Gastrocnemius medialis (tissue), 4 donors: ENCODE data around the gene PTPN7. TPM values are rescaled to one million over a fixed set of nuclear protein-coding genes. Genes with fewer than 3 reads are reported as not detected.

ENCODE experiments used
- ATAC-seq, 2 donors: fragments of 150-250 bp; one replicate each; pipeline ENCODE4 v1.9.1; 2016
- DNase-seq, 2 donors: peaks; one replicate each; pipeline ENCODE4 v3.0.0-alpha.2; 2019
- H3K27ac ChIP-seq, 4 donors: fragments of 200-600 bp; sonication (generic); 1 replicate in 1 of 4; 2 replicates in 3 of 4; pipeline ENCODE4 v1.5.1; 2016 to 2018; ENCODE audit warnings: mild to moderate bottlenecking in 2 of 4, moderate library complexity in 1 of 4
- H3K27me3 ChIP-seq, 3 donors: fragments of 200-600 bp; sonication (generic) in 2 of 3; 1 replicate in 1 of 3; 2 replicates in 2 of 3; pipeline versions ENCODE4 v1.5.1 to v1.6.0; 2016 to 2019; ENCODE audit warnings: mild to moderate bottlenecking in 1 of 3, moderate library complexity in 1 of 3
- H3K36me3 ChIP-seq, 2 donors: fragments of 200-600 bp; sonication (generic) in 1 of 2; one replicate each; pipeline ENCODE4 v1.5.1; 2017 to 2018
- H3K4me1 ChIP-seq, 2 donors: fragments of 200-600 bp; sonication (generic) in 1 of 2; one replicate each; pipeline ENCODE4 v1.5.1; 2016 to 2017; ENCODE audit warnings: mild to moderate bottlenecking in 2 of 2
- H3K4me3 ChIP-seq, 4 donors: fragments of 200-600 bp; sonication (generic) in 3 of 4; 1 replicate in 1 of 4; 2 replicates in 3 of 4; pipeline ENCODE4 v1.5.1; 2016 to 2019; ENCODE audit warnings: mild to moderate bottlenecking in 2 of 4
- H3K9me3 ChIP-seq, 3 donors: fragments of 200-600 bp; sonication (generic) in 2 of 3; 1 replicate in 1 of 3; 2 replicates in 2 of 3; pipeline ENCODE4 v1.5.1; 2016 to 2019
- CTCF ChIP-seq, 5 experiments: fragments of 450-650 bp in 3 of 5; fragments of 200-600 bp in 2 of 5; sonication (generic) in 2 of 5; IDR thresholded peaks in 4 of 5; conservative IDR thresholded peaks in 1 of 5; 1 replicate in 4 of 5; 2 replicates in 1 of 5; pipeline ENCODE4 v1.5.1; 2016 to 2019; ENCODE audit warnings: antibody characterized with exemption in 5 of 5, mild to moderate bottlenecking in 3 of 5, moderate library complexity in 3 of 5
- POLR2A ChIP-seq, 2 donors: fragments of 450-650 bp; IDR thresholded peaks; one replicate each; pipeline ENCODE4 v1.6.1; 2017; ENCODE audit warnings: antibody characterized with exemption in 2 of 2, mild to moderate bottlenecking in 2 of 2, moderate library complexity in 2 of 2
- in situ Hi-C, 4 donors: fragments of 200-750 bp; cut with MboI; loops; one replicate each; pipeline versions ENCODE4 v1.15.0 to v1.8.0; 2017; ENCODE audit warnings: low sequenced_read_pairs in 4 of 4
- intact Hi-C: fragments of 100-400 bp; cut with DNase I; formaldehyde crosslinking; loops from one replicate; pipeline ENCODE4 v1.15.1; 2023; ENCODE audit warnings: low total_unique reads
- total RNA-seq, 4 donors: library from RNA; depleted of rRNA; stranded (reverse); fragments of >200 nt; gene quantifications; one replicate each; pipeline versions ENCODE4 v1.1.0 to v1.2.3, GENCODE V29; 2016

PTPN7 gene
- total RNA-seq, 4 donors from 2014 or later, result 0.19 to 0.76 (median 0.49) TPM

- no peak for TF ChIP-seq POLR2A (IDR thresholded peaks at IDR 0.05)
- TF ChIP-seq CTCF (IDR thresholded peaks at IDR 0.05 in 4 of 5, conservative IDR thresholded peaks at IDR 0.05 in 1 of 5), result no peak
- Histone ChIP-seq H3K9me3 (no peaks in the 10 kb centered on the region), H3K4me1 (no peaks in the 10 kb centered on the region), H3K36me3 (no peaks in the 10 kb centered on the region), H3K27me3 (no peaks in the 10 kb centered on the region), H3K4me3 (no peak overlapping the region), H3K27ac (no peak overlapping the region)
- in situ Hi-C loops, result no loop called here
- no peak for ATAC-seq
- intact Hi-C loops, result no loop called here
- DNase-seq, result no peak
Measured at GRCh38 chr1:202165267-202165941, 5.0 kb upstream of the PTPN7 start.

GRCh38 chr1:202164271-202165037, 4.1 kb upstream of the PTPN7 start:
- Histone ChIP-seq H3K27me3 (no peaks in the 10 kb centered on the region), H3K4me3 (no peak overlapping the region), H3K4me1 (no peaks in the 10 kb centered on the region), H3K27ac (no peak overlapping the region), H3K9me3 (no peaks in the 10 kb centered on the region), H3K36me3 (no peaks in the 10 kb centered on the region)
- in situ Hi-C loops (no loop called here), intact Hi-C loops (no loop called here)
- ATAC-seq (no peak), DNase-seq (no peak)
- TF ChIP-seq CTCF (IDR thresholded peaks at IDR 0.05 in 4 of 5, conservative IDR thresholded peaks at IDR 0.05 in 1 of 5) (no peak), POLR2A (IDR thresholded peaks at IDR 0.05) (no peak)

- intact Hi-C loops, result no loop called here
- no peak for ATAC-seq
- in situ Hi-C loops, result no loop called here
Measured at GRCh38 chr1:202163281-202164270, 3.2 kb upstream of the PTPN7 start.

More at GRCh38 chr1:202163281-202164270, 3.2 kb upstream of the PTPN7 start:
- no peaks in the 10 kb centered on the region for H3K27me3 ChIP-seq
- no peak overlapping the region for H3K4me3 ChIP-seq
- TF ChIP-seq CTCF (IDR thresholded peaks at IDR 0.05 in 4 of 5, conservative IDR thresholded peaks at IDR 0.05 in 1 of 5), result no peak
- TF ChIP-seq POLR2A (IDR thresholded peaks at IDR 0.05), result no peak
- H3K27ac ChIP-seq, result no peak overlapping the region
- no peaks in the 10 kb centered on the region for H3K4me1 ChIP-seq
- no peak for DNase-seq
- H3K36me3 ChIP-seq, result no peaks in the 10 kb centered on the region
- H3K9me3 ChIP-seq, result no peaks in the 10 kb centered on the region
